HepG2 (cell line): ENCODE measurements around the gene CAPN10. TPM values are rescaled to one million over a fixed set of nuclear protein-coding genes. Genes with fewer than 3 reads are reported as not detected.

Experiments
- ARHGAP35 ChIP-seq: sonication (generic); formaldehyde crosslinking; IDR thresholded peaks from 2 replicates; pipeline ENCODE4 v1.9.0; 2022; ENCODE audit warnings: mild to moderate bottlenecking, inconsistent platforms, moderate library complexity, missing genetic modification reagents, borderline replicate concordance
- DZIP1 ChIP-seq: sonication (generic); formaldehyde crosslinking; IDR thresholded peaks from 2 replicates; pipeline ENCODE4 v1.5.0; 2020; ENCODE audit warnings: mild to moderate bottlenecking, missing genetic modification reagents
- EZH2 ChIP-seq: conservative IDR thresholded peaks from 2 replicates; pipeline ENCODE4 v1.6.1; 2012; ENCODE audit warnings: mild to moderate bottlenecking, low read depth, low read length, moderate library complexity
- FOXO1 ChIP-seq: sonication (generic); formaldehyde crosslinking; IDR thresholded peaks from 2 replicates; pipeline ENCODE4 v1.4.0; 2020; ENCODE audit warnings: missing genetic modification reagents
- KAT7 ChIP-seq: IDR thresholded peaks from 2 replicates; pipeline ENCODE4 v1.6.1; 2018; ENCODE audit warnings: borderline replicate concordance, missing compliant biosample characterization
- KLF6 ChIP-seq: IDR thresholded peaks from 2 replicates; pipeline ENCODE4 v1.8.0; 2016; ENCODE audit warnings: missing biosample characterization, missing genetic modification reagents
- MEIS1 ChIP-seq: sonication (generic); formaldehyde crosslinking; IDR thresholded peaks from 2 replicates; pipeline ENCODE4 v1.9.0; 2021; ENCODE audit warnings: mild to moderate bottlenecking, missing genetic modification reagents, moderate library complexity, borderline replicate concordance
- MEIS2 ChIP-seq: sonication (generic); formaldehyde crosslinking; IDR thresholded peaks from 2 replicates; pipeline ENCODE4 v1.9.0; 2021; ENCODE audit warnings: mild to moderate bottlenecking, missing genetic modification reagents
- MTA3 ChIP-seq: sonication (generic); formaldehyde crosslinking; IDR thresholded peaks from 2 replicates; pipeline ENCODE4 v1.4.0; 2020; ENCODE audit warnings: missing genetic modification reagents
- NR2C2 ChIP-seq: sonication (generic); formaldehyde crosslinking; IDR thresholded peaks from 2 replicates; pipeline ENCODE4 v1.4.0; 2020; ENCODE audit warnings: missing genetic modification reagents, mild to moderate bottlenecking, moderate library complexity, borderline replicate concordance
- RAD51 ChIP-seq: fragments of 450-650 bp; IDR thresholded peaks from 2 replicates; pipeline ENCODE4 v1.6.1; 2016; ENCODE audit warnings: borderline replicate concordance
- RBM22 ChIP-seq: fragments of 200-400 bp; formaldehyde crosslinking; optimal IDR thresholded peaks from 2 replicates; pipeline ENCODE3; 2017; ENCODE audit warnings: mild to moderate bottlenecking, low read length, moderate library complexity
- SOX5 ChIP-seq: IDR thresholded peaks from 2 replicates; pipeline ENCODE4 v1.6.1; 2016; ENCODE audit warnings: borderline replicate concordance
- TEAD2 ChIP-seq: sonication (generic); formaldehyde crosslinking; IDR thresholded peaks from 2 replicates; pipeline ENCODE4 v1.9.0; 2021; ENCODE audit warnings: missing genetic modification reagents
- ZBTB44 ChIP-seq: sonication (generic); formaldehyde crosslinking; IDR thresholded peaks from 2 replicates; pipeline ENCODE4 v1.4.0; 2020; ENCODE audit warnings: missing genetic modification reagents
- ZNF138 ChIP-seq: sonication (generic); formaldehyde crosslinking; IDR thresholded peaks from 2 replicates; pipeline ENCODE4 v1.5.0; 2020; ENCODE audit warnings: mild to moderate bottlenecking, low read depth, missing genetic modification reagents
- ZNF160 ChIP-seq: sonication (generic); formaldehyde crosslinking; IDR thresholded peaks from 2 replicates; pipeline ENCODE4 v1.8.0; 2022; ENCODE audit warnings: mild to moderate bottlenecking, inconsistent platforms, missing genetic modification reagents
- ZNF18 ChIP-seq: sonication (generic); formaldehyde crosslinking; IDR thresholded peaks from 2 replicates; pipeline ENCODE4 v1.8.0; 2022; ENCODE audit warnings: mild to moderate bottlenecking, missing genetic modification reagents; ENCODE audit not compliant: insufficient replicate concordance
- ZNF280D ChIP-seq: sonication (generic); formaldehyde crosslinking; IDR thresholded peaks from 2 replicates; pipeline ENCODE4 v1.5.1; 2020; ENCODE audit warnings: mild to moderate bottlenecking, missing genetic modification reagents
- ZSCAN29 ChIP-seq: sonication (generic); formaldehyde crosslinking; conservative IDR thresholded peaks from 2 replicates; pipeline ENCODE4 v1.4.0; 2020; ENCODE audit warnings: mild to moderate bottlenecking, missing genetic modification reagents
- polyA plus RNA-seq, 8 experiments: library from polyadenylated mRNA; depleted of rRNA in 3 of 8; stranded (reverse) in 7 of 8; unstranded in 1 of 8; fragments of >200 nt; fragmentation: Illumina TruSeq in 4 of 8; extraction: Trizol in 4 of 8; gene quantifications; 2 replicates each; pipeline versions ENCODE4 v1.2.1 to v1.2.3, GENCODE V29; 2011 to 2016; ENCODE audit warnings: low read depth in 4 of 8, missing spikeins in 1 of 8, mixed read lengths in 1 of 8; ENCODE audit not compliant: insufficient read depth in 1 of 8
- total RNA-seq, 5 experiments: library from RNA; depleted of rRNA; stranded (reverse); fragments of >200 nt; fragmentation: Illumina TruSeq; extraction: Trizol; gene quantifications; 2 replicates each; pipeline ENCODE4 v1.2.3, GENCODE V29; 2016; ENCODE audit warnings: low read depth in 1 of 5
- TF ChIP-seq, protein P1 (sequence below): sonication (generic); formaldehyde crosslinking; IDR thresholded peaks from 2 replicates; pipeline ENCODE4 v1.8.1; 2023; ENCODE audit warnings: mild to moderate bottlenecking, moderate library complexity, missing genetic modification reagents

Gene CAPN10
- total and polyA plus RNA-seq, 2 of the 13 experiments (the other 11 are each of a cell fraction or from before 2014, with no cell fraction given), result 27.6 to 32.4 TPM

DNA sequence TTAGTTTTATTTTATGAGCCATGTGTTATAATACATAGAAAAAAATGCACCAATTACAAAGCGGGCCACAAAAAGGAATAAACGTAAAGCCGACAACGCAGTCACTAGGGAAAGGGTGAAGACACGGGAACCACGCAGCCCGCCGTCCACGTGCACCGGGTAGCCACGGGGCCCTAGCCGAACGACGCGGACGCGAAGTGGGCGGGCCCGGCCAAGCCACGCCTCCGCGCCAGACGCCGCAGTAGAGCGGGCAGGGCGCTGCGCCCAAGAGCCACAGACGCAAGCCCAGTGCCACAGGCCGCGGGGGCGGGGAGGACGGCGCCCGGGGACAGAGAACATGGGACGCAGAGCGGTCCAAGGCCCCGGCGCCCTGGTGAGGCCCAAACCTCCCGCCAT is 26.5 kb upstream of the CAPN10 start, which contains the start of gene DUSP28 (continued):
- no peak for TF ChIP-seq ZNF280D (CRISPR knock-in tag)
- no peak for TF ChIP-seq RAD51
- no peak for TF ChIP-seq EZH2
- no peak for TF ChIP-seq RBM22
- TF ChIP-seq SOX5 (CRISPR knock-in tag), result 0 out of 2 replicates have a peak, but pooled peaks have one; percentile 13
- TF ChIP-seq ZNF18 (CRISPR knock-in tag), result no peak
- TF ChIP-seq, protein P1, sequence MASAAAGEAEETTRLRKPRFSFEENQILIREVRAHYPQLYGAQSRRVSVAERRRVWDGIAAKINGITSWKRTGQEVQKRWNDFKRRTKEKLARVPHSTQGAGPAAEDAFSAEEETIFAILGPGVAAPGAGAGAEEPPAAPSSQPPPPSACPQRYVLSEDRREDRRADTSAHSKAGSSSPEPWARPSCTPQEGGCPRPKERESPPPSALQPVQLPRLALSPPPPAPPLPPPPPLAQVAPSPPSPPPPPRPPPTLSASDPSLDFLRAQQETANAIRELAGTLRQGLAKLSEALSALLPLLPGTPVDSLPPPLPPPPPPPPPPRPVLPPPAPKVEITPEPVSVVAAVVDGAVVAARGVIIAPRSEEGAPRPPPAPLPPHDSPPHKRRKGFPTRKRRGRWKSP (CRISPR knock-in tag), result peak; percentile 79
- TF ChIP-seq FOXO1 (CRISPR knock-in tag), result peak; percentile 62
- TF ChIP-seq ARHGAP35 (CRISPR knock-in tag), result no peak
- no peak; the same call in 1 of the 2 replicates for TF ChIP-seq DZIP1 (CRISPR knock-in tag)
- 0 out of 2 replicates have a peak, but pooled peaks have one; percentile 80 for TF ChIP-seq TEAD2 (CRISPR knock-in tag)
- TF ChIP-seq MTA3 (CRISPR knock-in tag), result no peak
- TF ChIP-seq ZNF160 (CRISPR knock-in tag), result peak; percentile 78
- TF ChIP-seq KLF6 (CRISPR knock-in tag), result peak; percentile 80
- peak; percentile 55; the same call in 1 of the 2 replicates for TF ChIP-seq MEIS2 (CRISPR knock-in tag)
- TF ChIP-seq MEIS1 (CRISPR knock-in tag), result no peak; the same call in 1 of the 2 replicates
- TF ChIP-seq ZNF138 (CRISPR knock-in tag), result peak; percentile 77; the same call in 1 of the 2 replicates
- no peak for TF ChIP-seq ZBTB44
- peak; percentile 23; the same call in 1 of the 2 replicates for TF ChIP-seq KAT7 (CRISPR knock-in tag)
- TF ChIP-seq ZSCAN29, result no peak
- no peak for TF ChIP-seq NR2C2 (CRISPR knock-in tag)
